Fibroblast of upper back skin (primary cell): ENCODE data around the gene HSD17B1.
"Not testable (repeated sequence)": the region's sequence is repeated elsewhere in the genome, so short reads cannot be mapped to it uniquely, and the experiment has no call there.

ENCODE experiments used
- DNase-seq: peaks from one replicate; pipeline ENCODE4 v3.0.0-alpha.2; 2013

The HSD17B1 gene, protein sequence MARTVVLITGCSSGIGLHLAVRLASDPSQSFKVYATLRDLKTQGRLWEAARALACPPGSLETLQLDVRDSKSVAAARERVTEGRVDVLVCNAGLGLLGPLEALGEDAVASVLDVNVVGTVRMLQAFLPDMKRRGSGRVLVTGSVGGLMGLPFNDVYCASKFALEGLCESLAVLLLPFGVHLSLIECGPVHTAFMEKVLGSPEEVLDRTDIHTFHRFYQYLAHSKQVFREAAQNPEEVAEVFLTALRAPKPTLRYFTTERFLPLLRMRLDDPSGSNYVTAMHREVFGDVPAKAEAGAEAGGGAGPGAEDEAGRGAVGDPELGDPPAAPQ

DNA sequence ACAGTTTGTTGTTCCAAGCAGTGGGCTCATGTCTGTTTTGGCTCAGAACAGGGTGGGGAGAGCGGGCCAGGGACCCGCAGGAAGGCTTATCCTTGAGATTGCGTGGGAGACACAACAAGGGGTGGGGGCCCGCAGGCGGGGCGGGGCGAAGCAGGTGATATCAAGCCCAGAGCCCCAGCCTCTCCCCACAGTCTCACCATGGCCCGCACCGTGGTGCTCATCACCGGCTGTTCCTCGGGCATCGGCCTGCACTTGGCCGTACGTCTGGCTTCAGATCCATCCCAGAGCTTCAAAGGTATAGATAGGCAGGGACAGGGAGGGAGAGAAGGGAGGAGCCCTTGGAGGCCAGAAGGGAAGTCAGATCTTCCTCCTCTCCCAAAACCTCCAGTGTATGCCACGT lies at the start of gene HSD17B1:
TSS of gene HSD17B1 (plus strand) at position 188 of the 400 bp plus-strand sequence. CDS start at position 199, 11 bp downstream.
- DNase-seq = not testable (repeated sequence)

DNA sequence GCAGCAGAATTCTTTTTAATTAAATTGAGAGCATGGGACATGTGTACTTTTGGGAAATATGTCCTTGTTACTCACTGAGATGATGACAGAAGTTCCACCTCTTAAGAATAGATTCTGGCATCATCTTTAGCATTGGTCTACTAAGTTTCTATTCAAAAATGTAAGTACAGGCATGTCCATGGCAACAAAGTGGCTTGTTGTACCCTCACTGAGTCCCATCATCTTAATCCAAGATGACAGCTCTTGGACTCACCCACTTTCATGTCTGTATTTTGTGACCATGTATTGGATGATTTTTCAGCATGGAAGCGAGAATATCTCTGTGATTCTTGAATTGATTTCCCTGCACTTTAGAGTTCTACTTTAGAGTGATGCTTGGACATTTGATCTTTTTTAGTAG lies 49.8 kb upstream of the HSD17B1 start:
- no peak for DNase-seq

DNA sequence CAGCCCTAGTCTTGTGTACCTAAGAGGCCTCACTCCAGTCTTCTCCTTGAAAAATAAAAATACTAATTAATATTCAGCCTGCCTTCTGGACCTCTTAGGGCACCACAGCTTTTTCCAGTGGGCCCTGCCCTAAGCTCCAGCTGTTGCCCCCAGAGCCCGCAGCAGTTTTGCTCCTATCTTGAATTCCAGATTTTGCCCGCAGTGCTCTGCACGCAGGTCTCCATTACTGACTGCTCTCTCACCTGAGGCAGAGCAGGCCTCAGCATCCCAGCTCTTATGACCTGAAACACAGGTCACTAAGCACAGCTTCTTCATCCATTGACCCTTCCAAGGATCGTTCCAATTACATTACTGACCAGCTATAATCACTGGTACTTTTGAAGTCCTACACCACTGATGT lies 45.1 kb upstream of the HSD17B1 start:
- no peak for DNase-seq

DNA sequence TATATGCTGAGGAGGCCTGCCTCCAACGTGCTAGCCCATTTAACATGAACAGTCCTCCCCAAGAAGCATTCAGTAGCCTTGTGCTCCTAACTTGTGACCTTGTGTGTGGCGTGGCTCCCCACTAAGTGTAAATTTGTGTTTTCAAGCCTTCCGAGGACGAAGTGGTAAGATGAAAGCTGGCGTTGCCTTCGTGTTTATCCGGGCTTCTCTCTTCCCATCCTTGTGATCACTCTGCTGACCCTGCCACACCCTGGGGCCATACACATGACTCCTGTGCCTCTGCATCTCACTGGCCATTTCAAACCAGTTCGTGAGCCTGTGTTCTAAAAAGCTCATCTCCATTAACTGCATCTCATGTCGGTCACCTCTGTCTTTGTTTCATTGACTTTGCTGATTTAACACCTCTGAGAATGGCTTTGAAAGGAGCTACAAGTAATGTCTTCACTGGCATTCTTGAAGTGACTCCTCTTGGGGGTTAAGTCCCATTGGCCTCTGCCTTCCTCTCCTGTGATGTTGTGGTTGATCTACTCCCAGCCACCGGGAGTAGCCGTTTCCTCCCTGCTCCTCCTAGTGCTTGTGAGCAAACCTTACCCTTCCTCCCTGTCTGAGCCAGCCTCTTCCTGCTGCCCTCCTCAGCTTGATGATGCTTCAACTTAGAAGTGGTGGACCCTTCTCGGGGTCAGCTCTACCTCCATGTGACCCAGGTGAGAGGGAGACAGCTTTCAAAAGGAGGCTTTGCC lies 44.1 kb upstream of the HSD17B1 start:
- no peak for DNase-seq

DNA sequence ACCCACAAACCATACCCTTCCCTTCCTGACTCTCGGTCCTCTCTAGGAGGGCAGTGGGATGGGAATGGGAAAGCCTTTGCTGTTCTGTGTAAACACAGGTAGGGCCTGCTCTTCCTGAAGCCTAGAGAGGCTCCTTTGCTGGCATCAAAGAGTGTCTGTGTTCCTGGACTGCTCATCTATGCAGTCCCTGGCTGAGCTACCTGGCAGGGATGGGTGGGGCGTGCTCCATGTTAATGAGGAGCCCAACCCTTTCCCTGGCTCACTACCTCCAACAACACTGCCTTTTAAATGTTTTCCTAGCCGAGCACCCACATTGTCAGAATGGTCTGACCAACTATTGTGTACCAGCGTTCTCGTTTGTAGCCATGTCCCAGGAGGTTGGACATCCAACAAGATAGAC lies 43.3 kb upstream of the HSD17B1 start:
- no peak for DNase-seq

DNA sequence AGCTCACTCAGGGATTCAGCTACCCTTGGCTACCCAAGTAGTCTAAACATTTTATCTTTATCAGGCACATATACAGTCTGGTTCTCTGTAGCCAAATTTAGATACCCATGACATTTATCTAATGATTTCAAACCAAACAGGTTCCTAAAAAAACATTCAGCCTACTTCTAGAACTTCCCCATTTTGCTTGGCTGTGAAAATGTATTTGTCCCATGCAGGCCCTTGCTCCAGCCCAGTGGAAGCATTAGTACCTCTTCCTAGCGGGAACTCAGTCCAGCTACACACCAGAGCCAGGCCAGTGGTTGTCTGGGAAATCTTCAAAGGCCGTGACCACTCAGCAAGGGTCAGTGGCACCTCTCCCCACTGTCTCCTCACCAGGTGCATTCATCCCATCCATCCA lies 42.9 kb upstream of the HSD17B1 start:
- no peak for DNase-seq

DNA sequence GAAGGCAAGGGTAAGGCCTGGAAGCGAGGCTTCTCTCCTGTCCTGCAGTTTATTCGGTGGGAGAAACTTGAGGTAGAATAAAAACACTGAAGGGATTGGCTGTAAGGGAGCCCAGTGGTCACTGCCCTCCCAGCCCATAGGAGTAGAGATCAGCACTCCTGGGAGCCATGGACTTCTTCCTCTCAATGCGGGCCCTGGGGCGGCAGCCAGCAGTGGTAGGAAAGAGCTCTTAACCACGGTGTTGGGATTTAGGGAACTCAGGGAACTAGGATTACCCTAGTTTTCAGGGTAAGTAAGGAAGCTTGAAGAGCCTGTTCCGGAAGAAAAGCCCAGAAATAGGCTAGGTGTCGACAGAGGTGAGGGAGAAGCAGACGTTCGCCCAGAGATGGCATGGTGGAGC lies 40.5 kb upstream of the HSD17B1 start:
- no peak for DNase-seq

DNA sequence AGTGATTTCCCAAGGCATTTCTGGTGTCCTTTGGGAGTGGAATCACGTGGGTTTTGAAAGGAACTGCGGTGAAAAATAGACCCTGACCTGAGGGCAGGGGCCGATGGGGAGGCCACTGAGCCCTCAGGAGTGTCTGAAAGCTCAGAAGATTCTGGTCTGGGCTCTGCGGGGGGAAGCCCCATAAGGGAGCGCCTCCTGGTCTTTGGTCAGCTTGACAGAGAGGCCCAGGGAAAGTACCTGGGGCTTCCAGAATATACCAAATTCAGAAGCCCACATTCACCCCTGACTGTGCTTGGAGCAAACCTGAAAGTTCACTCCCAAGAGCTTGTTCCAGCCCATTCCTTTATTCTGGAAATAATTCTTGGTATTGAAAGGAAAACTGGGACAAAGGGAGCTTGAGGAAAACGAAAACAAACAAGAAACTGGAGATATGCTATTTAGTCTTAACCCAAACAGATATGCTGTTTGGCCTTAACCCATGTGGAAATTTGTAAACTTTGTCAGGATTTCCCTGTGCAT lies 39.9 kb upstream of the HSD17B1 start:
- no peak for DNase-seq

DNA sequence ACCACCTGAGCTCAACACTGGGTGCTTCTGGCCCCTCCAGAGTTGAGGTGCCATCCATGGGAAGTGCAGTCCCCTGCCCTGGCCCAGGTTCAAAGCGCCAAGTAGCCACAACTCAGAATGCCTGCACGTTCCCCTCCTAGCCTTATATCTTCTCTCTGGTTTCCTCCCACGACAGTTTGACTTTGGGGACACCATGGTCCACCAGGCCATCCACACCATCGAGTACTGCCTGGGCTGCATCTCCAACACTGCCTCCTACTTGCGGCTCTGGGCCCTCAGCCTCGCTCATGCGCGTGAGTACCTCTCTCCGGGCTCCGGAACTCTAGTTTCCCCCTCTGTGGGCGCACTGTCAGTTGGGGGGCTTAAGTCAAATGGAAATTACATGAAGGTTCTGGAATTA lies 39.0 kb upstream of the HSD17B1 start:
- no peak for DNase-seq

DNA sequence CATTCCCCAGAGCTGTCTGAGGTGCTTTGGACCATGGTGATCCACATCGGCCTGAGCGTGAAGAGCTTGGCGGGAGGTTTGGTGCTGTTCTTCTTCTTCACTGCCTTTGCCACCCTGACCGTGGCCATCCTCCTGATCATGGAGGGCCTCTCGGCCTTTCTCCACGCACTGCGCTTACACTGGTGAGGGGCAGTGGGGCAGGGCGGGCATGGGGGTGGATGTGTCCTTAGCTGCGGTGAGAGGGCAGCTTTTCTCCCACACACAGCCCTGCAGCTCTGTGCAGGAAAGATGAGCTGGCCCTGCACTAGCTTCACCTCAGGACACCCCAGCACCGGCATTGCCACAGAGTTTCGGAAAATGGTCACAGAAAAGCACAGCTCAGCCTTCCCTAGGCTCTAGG lies 38.4 kb upstream of the HSD17B1 start:
- DNase-seq = no peak

DNA sequence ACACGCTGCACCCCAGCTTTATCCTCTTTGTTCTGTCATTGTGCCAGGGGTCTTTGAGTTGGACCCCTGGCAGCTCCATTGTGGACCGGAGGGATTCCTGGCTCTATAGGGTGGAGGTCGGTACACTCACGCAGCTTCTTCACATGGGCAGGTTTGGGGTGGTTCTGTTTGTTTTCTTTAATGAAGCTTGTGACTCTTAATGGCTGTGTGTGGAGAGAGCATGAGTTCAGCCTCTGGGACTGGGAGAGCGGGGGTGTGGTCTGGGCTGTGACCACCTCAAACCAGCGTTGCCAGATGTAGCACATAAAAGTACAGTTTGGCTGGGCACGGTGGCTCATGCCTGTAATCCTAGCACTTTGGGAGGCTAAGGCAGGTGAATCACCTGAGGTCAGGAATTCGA lies 37.9 kb upstream of the HSD17B1 start:
- DNase-seq = no peak

DNA sequence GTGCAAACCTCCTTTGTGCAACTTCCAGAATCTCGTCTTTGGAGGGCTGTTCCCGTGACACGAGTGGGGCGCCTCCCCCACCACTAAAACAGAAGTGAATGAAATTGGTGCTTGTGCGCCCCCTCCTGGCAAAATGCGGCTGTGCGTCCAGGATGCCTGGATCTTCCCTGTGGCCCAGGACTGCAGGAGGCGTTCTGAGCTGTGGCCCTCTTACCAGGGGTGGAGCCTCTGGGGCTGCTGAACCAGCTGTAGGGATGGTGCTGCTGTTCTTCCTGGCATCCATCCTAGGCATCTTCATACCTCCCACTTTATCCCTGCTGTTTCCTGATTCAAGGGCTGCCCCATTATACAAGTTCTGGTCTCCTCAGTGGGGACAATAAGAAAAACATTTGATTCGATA lies 35.2 kb upstream of the HSD17B1 start:
- DNase-seq = peak; percentile 95

DNA sequence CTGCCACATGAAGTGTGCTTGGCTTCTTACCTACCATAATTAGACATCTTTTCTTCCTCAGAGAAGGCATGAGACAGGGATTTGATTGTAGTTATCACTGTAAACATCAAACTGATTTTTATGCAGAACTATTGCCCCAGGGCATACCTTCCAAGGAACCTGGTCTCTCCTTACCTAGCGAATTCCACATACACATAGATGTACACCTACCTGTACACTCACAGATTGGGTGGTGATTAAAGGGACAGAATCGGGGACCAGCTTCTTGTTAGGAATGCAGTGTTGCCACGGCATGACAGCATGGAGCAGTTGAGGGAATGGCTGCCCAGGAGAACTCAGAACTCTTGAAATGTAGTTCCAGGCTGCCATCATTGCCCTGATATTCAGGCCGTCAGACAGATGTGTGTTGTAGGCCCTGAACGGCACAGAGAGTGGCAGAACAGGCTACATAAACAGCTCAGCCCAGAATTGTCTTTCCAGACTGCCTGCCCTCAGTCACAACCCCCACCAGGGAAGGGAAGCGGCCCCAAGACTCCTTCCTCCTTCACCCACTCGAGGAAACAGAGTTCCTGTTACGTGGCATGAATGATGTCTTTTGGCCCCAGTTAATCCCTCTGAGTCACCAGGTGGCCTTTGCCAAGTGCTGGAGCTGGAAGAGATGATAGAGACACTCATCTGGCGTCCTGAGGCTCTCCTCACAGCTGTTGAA lies 34.5 kb upstream of the HSD17B1 start:
- peak; percentile 99 for DNase-seq

DNA sequence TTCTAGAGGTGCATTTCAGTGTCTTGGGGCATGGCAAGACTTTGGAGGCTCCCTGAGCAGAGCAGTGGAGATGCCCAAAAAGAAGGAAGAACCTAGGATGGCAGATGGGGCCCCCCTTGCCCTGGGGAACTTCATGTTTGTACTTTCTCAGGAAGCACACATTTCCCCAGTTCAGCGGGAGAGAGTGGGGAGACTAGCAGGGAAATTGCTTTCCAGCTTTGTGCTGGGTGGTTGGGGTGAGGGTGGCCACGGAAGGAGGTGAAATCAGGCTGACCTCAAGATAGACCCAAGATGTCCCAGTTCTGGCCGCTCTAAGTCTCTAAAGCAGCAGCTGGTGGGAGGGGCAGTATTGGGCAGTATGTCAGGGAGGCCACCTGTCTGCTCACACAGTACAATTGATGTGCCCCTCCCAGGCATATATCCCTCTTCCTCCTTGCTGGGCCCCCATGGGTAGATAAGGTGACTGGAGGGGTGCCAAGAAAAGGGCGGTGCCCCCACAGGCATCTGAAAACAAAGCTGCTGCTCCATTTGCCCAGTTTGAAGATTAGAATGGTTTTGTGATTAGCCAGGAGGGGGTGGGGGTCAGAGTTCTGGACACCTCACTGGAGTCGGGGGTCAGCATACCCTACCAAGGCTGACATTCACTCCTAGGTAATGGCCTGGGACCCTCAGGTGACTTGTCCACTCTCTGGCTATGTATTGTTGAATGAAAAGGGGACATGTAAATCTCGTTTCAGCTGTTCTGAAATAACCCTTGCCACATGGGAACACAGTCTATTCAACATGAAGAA lies 33.8 kb upstream of the HSD17B1 start:
- peak; percentile 44 for DNase-seq

DNA sequence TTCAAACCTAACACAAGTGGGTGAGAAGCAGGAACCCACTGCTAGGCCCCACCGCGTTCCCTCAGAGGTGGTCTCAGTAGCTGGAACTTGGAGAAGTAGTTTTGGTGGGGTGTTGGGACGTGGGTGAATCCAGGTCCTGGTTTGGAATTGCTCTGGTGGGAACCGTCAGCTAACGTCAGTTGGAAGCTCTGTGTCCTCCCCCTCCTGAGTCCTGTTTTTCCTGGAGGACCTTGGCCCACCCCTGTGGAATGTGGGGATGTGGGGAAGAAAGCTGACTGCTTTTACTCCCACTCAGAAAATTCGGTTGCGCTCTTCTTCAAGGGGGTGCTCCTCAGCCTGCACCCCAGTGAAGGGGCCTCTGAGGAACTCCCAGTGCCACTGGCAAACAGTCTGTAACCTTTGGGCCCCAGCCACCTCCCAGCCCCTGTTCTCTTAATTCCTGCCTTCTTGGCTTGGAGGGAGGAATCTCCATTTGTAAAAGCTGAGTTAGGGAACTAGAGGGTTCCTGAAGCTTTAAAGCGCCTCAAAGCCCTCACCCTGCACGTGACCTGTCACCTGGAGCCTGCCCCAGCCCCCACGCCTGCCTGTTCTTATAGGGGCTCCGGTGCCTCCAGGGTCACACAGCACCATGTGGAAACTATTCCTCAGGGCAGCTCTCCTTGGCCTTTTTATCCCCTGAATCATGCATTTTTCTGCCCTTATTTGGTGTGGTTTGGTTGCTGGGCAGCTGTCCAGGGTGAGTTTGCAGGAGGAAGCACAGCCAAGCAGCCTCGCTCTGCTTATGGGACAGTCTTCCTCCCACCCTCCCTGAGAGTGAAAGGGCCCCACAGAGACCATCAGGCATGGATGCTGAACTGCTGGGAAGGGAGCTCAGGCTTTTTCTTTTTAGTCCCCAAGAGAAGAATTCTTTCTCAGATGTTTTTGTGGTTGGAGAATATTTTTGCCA lies 32.9 kb upstream of the HSD17B1 start:
- peak; percentile 100 for DNase-seq

DNA sequence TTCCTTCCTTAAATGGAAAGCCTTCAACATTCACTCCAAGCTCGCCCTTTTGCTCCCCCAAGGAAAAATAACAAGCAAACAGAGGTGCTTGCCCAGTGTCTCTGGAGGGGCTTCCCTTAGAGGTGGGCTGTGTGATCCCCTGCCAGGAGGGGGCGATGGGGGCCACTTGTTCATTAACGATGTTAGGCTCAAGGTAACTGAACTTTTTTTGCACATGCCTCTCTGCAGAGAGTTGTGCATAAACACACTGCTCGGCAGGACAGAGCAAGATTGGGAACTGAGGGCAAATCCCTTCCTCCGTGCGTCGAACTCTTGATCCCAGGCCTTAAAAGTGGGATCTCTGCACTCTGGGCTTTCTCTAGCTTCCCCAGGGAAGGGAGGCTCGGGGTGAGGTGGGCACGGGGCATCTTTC lies 32.2 kb upstream of the HSD17B1 start:
- DNase-seq = no peak

DNA sequence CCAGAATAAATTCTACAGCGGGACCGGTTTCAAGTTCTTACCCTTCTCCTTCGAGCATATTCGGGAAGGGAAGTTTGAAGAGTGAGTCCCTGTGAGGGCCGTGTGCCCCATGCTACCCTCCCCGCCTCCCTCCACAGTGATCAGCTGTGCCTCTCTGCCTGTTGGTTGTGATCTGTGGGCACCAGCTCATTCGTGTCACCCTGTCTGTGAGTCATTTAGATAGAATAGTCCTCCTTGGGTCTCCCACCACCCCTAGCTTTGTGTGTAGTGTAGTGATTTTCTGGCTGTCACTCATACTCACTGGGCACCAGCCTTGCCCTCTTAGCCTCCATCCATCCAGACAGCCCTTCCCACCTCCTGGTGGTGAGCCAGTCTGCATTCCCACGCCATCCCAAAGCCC lies 31.7 kb upstream of the HSD17B1 start:
- DNase-seq = peak; percentile 15

DNA sequence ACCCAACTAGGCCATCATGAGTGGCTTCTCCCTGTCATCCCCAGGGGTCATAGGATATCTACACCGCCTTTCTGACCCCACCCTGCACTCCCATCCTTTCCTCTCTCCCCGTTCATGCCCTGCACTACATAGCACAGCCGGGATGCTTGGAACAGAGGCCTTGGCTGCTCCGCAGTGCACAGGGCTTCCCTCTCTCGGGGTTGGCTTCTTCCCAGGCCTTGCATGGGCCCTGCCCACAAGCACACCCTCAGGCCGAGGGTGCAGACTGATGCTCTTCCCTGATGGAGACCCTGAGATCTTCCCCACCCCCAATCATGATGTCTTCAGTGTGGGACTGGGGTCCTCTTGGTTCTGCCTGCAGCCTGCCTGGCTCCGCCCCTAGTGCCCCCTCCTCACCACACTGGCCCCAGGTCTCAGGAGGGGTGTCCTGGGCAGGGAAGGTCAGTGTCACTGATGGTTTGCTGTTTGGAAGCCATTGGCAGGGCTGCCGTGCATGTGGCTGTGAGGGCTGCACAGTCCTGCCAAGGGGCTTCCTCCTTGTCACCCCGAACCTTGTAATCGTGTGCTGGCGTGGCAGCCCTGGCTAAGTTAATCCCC lies 31.0 kb upstream of the HSD17B1 start:
- peak; percentile 17 for DNase-seq

DNA sequence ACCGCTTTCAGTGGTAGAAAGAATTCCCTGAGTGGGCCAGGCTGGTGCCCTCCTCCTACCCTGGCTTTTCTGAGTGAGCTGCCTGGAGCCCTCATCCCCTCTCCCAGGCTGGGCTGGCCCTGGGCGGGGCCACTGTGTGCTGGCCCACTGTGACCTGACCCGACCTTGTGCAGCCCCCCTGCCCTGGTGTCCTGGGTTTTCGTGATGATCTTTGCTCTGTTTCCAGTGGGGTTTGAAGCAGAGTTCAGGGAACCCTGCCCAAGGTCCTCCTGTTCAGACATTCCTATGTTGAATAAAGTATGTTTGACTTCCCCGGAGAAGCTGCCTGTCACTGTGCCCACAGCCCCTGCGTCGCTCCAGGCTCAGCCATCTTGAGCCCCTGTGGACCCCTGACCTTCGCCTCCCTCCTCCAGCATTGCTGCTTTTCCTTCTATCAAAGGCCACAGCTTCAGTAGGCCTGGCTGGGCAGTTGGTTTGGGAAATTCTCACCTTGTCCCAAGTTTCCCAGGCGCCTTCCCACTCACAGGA lies 30.4 kb upstream of the HSD17B1 start:
- DNase-seq = no peak

DNA sequence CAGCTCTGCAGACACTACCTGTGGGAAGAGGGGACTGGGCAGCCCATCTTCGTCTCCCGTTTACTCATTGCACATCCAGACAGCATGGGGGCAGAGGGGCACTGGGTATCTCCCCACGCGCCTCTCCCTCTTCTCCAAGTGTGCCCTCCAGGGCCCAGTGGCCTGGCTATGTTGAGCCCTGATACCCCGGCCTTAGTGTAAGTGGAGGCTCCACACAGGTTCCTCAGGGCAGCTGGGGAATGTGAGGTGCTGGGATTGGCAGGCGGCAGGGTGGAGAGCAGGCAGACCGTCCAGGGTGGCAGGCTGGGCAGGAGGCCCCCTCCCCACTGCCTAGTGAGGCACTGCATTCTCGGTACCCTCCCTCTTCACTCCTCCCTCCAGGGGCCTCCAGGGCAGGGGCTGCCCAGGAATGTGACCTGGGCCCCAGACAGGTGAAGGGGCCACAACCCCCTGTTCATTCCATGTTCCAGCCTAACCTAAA lies 29.9 kb upstream of the HSD17B1 start:
- DNase-seq = no peak

DNA sequence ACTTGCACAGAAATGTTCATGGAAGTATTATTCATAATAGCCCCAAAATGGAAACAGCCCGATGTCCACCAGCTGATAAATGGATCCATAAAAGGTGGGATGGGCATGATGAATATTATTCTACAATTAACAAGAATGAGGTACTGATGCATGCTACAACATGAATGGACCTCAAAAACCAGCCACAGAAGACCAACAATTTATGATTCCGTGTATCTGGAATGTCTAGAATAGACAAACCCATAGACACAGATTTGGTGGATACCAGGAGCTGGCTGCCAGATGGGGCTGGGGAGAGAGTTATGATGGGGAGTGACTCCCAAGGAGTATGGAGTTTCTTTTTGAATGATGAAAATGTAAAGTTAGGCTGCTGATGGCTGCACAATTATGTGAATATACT lies 27.5 kb upstream of the HSD17B1 start:
- peak; percentile 96 for DNase-seq
